ENCODE data around the gene NLRP1.

- TF ChIP-seq REST (IDR thresholded peaks at IDR 0.05) (no peak), CTCF (IDR thresholded peaks at IDR 0.05; ENCODE audit: low read depth, low read length, missing input control) (no peak), RAD21 (IDR thresholded peaks at IDR 0.05) (no peak), GABPA (IDR thresholded peaks at IDR 0.05 in 1 of 2, conservative IDR thresholded peaks at IDR 0.05 in 1 of 2) (no peak), RXRA (IDR thresholded peaks at IDR 0.05) (no peak), SP1 (IDR thresholded peaks at IDR 0.05) (no peak), JUND (IDR thresholded peaks at IDR 0.05) (no peak), MAX (IDR thresholded peaks at IDR 0.05) (no peak), TAF1 (conservative IDR thresholded peaks at IDR 0.05) (no peak), FOXA2 (IDR thresholded peaks at IDR 0.05) (no peak), ZBTB33 (IDR thresholded peaks at IDR 0.05) (no peak), FOXA1 (IDR thresholded peaks at IDR 0.05) (no peak), ATF3 (IDR thresholded peaks at IDR 0.05) (no peak), EGR1 (IDR thresholded peaks at IDR 0.05; ENCODE audit: low read depth in 2 of 2) (no peak)
Measured at GRCh38 chr17:5607946-5608345, 23.6 kb upstream of the NLRP1 start.

Data from liver (tissue), 3 donors.